Measurements from ENCODE around the gene TMEM178B.

DNA sequence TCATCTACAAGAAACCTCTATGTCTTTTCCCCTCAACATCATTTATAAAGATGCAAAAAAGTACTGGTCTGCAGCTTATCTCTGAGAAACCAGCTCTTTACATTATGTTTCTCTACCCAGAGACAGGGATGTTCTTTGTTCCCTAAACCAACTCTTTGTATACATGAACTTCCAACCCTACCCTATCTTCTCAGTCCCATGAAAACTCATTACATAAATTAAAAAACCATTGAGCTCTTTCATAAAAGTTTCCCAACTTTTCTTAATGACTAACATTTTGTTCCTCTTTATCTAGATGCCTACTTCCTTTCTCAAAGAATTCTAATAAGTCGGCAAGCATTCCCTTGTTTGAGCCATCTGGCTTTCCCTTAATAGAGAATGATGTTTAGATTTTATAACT is 284.5 kb downstream of the TMEM178B start:
- no peak for TF ChIP-seq RBAK (tag by site-specific recombination; IDR thresholded peaks at IDR 0.05)
- TF ChIP-seq IKZF3 (tag by site-specific recombination; IDR thresholded peaks at IDR 0.05), result no peak
- TF ChIP-seq ZNF335 (tag by site-specific recombination; conservative IDR thresholded peaks at IDR 0.05), result no peak
- no peak for TF ChIP-seq ZNF549 (tag by site-specific recombination; IDR thresholded peaks at IDR 0.05)
- TF ChIP-seq, protein P1, sequence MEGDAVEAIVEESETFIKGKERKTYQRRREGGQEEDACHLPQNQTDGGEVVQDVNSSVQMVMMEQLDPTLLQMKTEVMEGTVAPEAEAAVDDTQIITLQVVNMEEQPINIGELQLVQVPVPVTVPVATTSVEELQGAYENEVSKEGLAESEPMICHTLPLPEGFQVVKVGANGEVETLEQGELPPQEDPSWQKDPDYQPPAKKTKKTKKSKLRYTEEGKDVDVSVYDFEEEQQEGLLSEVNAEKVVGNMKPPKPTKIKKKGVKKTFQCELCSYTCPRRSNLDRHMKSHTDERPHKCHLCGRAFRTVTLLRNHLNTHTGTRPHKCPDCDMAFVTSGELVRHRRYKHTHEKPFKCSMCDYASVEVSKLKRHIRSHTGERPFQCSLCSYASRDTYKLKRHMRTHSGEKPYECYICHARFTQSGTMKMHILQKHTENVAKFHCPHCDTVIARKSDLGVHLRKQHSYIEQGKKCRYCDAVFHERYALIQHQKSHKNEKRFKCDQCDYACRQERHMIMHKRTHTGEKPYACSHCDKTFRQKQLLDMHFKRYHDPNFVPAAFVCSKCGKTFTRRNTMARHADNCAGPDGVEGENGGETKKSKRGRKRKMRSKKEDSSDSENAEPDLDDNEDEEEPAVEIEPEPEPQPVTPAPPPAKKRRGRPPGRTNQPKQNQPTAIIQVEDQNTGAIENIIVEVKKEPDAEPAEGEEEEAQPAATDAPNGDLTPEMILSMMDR (tag by site-specific recombination; IDR thresholded peaks at IDR 0.05), result no peak
- TF ChIP-seq ZNF274 (IDR thresholded peaks at IDR 0.05; ENCODE audit: low read length), result no peak
- TF ChIP-seq ZNF274 (tag by site-specific recombination; IDR thresholded peaks at IDR 0.05; ENCODE audit: borderline replicate concordance), result no peak
- no peak for TF ChIP-seq REST (tag by site-specific recombination; IDR thresholded peaks at IDR 0.05)
- TF ChIP-seq SCRT2 (tag by site-specific recombination; IDR thresholded peaks at IDR 0.05), result no peak
- no peak for TF ChIP-seq PRDM10 (tag by site-specific recombination; IDR thresholded peaks at IDR 0.05)
- TF ChIP-seq ZNF146 (tag by site-specific recombination; IDR thresholded peaks at IDR 0.05), result no peak
- no peak for TF ChIP-seq PRDM6 (tag by site-specific recombination; IDR thresholded peaks at IDR 0.05)
